Midbrain (tissue), 1 donor: ENCODE data around the gene GPNMB.
"Not testable (repeated sequence)": the region's sequence is repeated elsewhere in the genome, so short reads cannot be mapped to it uniquely, and the experiment has no call there.

Experiments used
- DNase-seq: peaks from one replicate; lab custom pipeline; 2025; lab: John Stamatoyannopoulos, UW

Gene GPNMB

DNA sequence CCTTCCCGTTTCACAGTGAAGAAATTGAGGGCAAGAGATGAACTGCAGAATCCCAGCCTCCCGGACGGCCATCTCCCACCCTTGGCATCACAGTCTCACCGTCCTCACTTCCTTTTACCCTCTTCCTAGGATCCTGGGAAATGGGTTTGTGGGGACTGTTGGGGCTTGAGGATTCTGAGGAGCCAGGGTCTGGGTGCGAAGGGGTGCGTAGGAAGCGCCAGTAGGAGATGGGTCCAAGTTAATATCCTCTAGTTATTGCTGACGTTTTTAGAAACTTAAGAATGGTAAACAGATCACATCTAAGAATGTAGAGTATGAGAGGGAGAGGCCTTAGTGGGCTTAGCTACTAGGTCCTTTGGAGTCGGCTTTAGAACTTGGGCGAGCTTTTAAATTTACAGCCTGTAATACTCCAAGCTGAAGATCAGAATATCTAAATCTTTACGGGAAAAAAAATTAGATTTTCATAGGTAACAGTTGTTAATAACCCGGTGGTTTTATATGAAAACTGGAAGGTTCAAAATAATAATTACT, 53.3 kb downstream of the GPNMB start:
- no peak for DNase-seq

DNA sequence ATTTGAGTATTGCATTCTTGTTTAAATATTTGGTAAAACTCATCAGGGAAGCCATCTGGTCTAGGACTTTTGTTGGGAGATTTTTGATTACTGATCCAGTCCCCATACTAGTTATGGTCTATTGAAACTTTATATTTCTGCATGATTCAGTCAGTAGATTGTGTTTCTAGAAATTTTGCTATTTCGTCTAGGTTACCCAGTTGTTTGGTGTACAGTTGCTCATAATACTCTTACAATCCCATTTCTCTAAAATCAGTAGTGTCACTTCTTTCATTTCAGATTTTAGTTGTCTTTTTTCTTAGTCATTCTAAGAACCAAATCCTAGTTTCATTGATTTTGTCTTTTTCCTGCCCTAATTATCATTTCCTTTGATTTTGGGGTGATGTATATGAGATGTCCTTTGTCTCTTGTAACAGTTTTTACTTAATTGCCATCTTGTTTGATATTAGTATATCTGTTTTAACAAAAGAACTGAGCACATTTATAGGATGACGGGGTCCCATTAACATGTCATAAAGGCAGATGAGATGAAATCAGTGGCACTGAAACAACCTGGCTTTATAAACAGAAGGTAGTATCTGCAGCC, 60.5 kb downstream of the GPNMB start:
- no peak for DNase-seq

DNA sequence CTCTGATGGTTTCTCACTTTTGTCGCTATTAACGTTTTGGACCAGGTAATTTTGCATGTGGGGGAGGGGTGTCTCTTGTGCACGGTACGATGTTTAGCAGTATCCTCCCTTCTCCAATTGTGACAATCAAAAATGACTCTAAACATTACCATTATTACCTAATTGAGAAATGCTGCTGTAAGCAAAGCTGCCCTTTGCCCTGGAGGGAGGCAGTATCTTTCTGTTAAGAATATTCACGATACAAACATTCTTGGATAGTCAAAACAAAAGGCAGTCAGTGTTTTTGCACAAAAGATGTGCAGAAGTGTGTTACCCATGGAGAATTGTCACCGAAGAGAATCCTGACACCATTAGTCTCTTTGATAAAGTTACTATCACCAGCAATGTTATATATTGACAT, 62.2 kb downstream of the GPNMB start:
- DNase-seq = no peak

DNA sequence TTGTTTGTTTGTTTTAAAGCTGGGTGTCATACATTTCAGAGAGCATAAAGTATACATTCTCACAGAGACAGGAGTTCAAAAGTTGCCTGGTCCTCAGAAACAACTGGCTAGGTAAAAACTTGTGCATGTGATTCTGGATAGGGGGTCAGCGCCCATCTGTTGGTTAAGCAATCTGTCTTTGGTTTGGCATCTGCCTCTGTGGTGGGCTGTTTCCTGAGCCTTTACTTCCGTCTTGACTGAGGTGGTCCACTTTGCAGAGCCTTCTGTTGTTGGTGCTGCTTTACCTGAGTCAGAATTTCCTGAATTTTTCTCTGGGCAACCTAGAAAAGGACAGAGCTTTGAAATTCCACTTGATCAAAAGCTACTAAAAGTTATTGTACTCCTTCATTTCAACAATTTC, 65.6 kb downstream of the GPNMB start:
- not testable (repeated sequence) for DNase-seq

DNA sequence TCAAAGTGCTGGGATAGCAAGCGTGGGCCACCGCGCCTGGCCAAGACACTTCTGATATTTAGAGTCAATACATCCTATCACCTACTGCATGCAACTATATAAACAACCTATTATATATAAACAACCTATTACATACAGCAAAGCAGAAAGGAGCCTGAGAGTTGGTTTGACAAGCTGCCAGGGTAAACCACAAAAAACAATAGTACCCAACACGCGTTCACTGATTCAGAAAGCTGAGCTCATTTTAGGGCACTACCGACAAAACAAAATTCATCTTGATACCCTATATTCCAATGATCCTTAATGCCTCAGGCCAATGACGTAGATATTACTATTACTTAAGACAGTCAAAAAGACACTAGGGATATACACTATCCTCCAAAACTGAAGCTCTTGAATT, 68.8 kb downstream of the GPNMB start:
- no peak for DNase-seq
